ENCODE results near the gene DDX6.
"Not testable (repeated sequence)": the region's sequence is repeated elsewhere in the genome, so short reads cannot be mapped to it uniquely, and the experiment has no call there.

- not testable (repeated sequence) for TF ChIP-seq CTCF (conservative IDR thresholded peaks at IDR 0.05; ENCODE audit: low read depth, low read length); EZH2 (IDR thresholded peaks at IDR 0.05; ENCODE audit: low read length, unreplicated experiment)
Measured at GRCh38 chr11:118783324-118783723, 7.6 kb downstream of the DDX6 start.
